CD14-positive monocyte (primary cell): ENCODE measurements around the gene LAGE3. TPM values are rescaled to one million over a fixed set of nuclear protein-coding genes. Genes with fewer than 3 reads are reported as not detected.

Source experiments
- DNase-seq, 3 donors: peaks; one replicate each; pipeline ENCODE4 v3.0.0-alpha.2; 2011 to 2022
- H2AFZ ChIP-seq: 2 replicates; pipeline ENCODE4 v1.6.0; 2012; ENCODE audit warnings: mild to moderate bottlenecking, low read depth, low read length, inconsistent platforms; ENCODE audit not compliant: insufficient read depth, poor library complexity, severe bottlenecking
- H3K27ac ChIP-seq, 2 donors: 1 replicate in 1 of 2; 2 replicates in 1 of 2; pipeline ENCODE4 v1.5.1; 2012 to 2013; ENCODE audit warnings: low read length in 2 of 2, control low read depth in 1 of 2, inconsistent platforms in 1 of 2, low read depth in 1 of 2, mild to moderate bottlenecking in 1 of 2
- H3K27me3 ChIP-seq, 2 donors: one replicate each; pipeline versions ENCODE4 v1.6.0 to v1.6.1; 2011 to 2013; ENCODE audit warnings: low read length in 2 of 2; ENCODE audit not compliant: control insufficient read depth in 2 of 2, insufficient read depth in 2 of 2
- H3K36me3 ChIP-seq, 2 donors: replicated peaks in 1 of 2; 1 replicate in 1 of 2; 2 replicates in 1 of 2; pipeline versions ENCODE4 v1.5.1 to v1.6.1; 2012 to 2013; ENCODE audit warnings: low read length in 2 of 2, control low read depth in 1 of 2, inconsistent platforms in 1 of 2, mild to moderate bottlenecking in 1 of 2; ENCODE audit not compliant: insufficient read depth in 2 of 2, control insufficient read depth in 1 of 2
- H3K4me1 ChIP-seq, 2 donors: 1 replicate in 1 of 2; 2 replicates in 1 of 2; pipeline versions ENCODE4 v1.5.1 to v1.6.1; 2012 to 2013; ENCODE audit warnings: low read length in 2 of 2, control low read depth in 1 of 2, inconsistent platforms in 1 of 2, mild to moderate bottlenecking in 1 of 2, moderate library complexity in 1 of 2; ENCODE audit not compliant: insufficient read depth in 2 of 2, control insufficient read depth in 1 of 2
- H3K4me2 ChIP-seq: replicated peaks from 2 replicates; pipeline ENCODE3; 2012; ENCODE audit warnings: low read length, moderate library complexity, mild to moderate bottlenecking; ENCODE audit not compliant: poor library complexity, severe bottlenecking; ENCODE audit errors: extremely low read depth
- H3K4me3 ChIP-seq, 3 experiments: fragments of 200-600 bp in 1 of 3; sonication (generic) in 1 of 3; replicated peaks in 1 of 3; 1 replicate in 2 of 3; 2 replicates in 1 of 3; pipeline ENCODE4 v1.5.1; 2011 to 2013; ENCODE audit warnings: low read length in 3 of 3, mild to moderate bottlenecking in 3 of 3, control low read depth in 2 of 3, low read depth in 2 of 3, inconsistent platforms in 1 of 3, moderate library complexity in 1 of 3
- H3K79me2 ChIP-seq: 2 replicates; pipeline ENCODE4 v1.6.0; 2012; ENCODE audit warnings: mild to moderate bottlenecking, control low read depth, inconsistent platforms, low read length, moderate library complexity; ENCODE audit not compliant: insufficient read depth
- H3K9ac ChIP-seq: 2 replicates; pipeline ENCODE4 v1.6.0; 2017; ENCODE audit warnings: low read length, mild to moderate bottlenecking; ENCODE audit not compliant: insufficient read depth, poor library complexity, severe bottlenecking
- H3K9me3 ChIP-seq, 2 donors: replicated peaks in 1 of 2; 1 replicate in 1 of 2; 2 replicates in 1 of 2; pipeline versions ENCODE4 v1.5.1 to v1.6.1; 2012 to 2013; ENCODE audit warnings: low read length in 2 of 2, control low read depth in 1 of 2; ENCODE audit not compliant: control insufficient read depth in 1 of 2, insufficient read depth in 1 of 2
- H4K20me1 ChIP-seq: 2 replicates; pipeline ENCODE4 v1.6.0; 2012; ENCODE audit warnings: mild to moderate bottlenecking, low read length, control low read depth, moderate library complexity; ENCODE audit not compliant: insufficient read depth
- H3K27ac Mint-ChIP-seq, 7 donors: one replicate each; pipeline ENCODE4 v1.8.0; 2020; ENCODE audit warnings: mild to moderate bottlenecking in 7 of 7, mixed read lengths in 7 of 7, moderate library complexity in 6 of 7, inconsistent platforms in 2 of 7
- H3K27me3 Mint-ChIP-seq, 3 donors: one replicate each; pipeline ENCODE4 v1.8.0; 2021 to 2022; ENCODE audit warnings: low read depth in 3 of 3, mild to moderate bottlenecking in 3 of 3, mixed read lengths in 3 of 3, moderate library complexity in 3 of 3, inconsistent platforms in 1 of 3
- H3K36me3 Mint-ChIP-seq, 2 donors: one replicate each; pipeline ENCODE4 v1.8.0; 2020; ENCODE audit warnings: mixed read lengths in 2 of 2, inconsistent platforms in 1 of 2, mild to moderate bottlenecking in 1 of 2
- H3K4me1 Mint-ChIP-seq: one replicate; pipeline ENCODE4 v1.8.0; 2020; ENCODE audit warnings: mild to moderate bottlenecking, mixed read lengths
- H3K4me3 Mint-ChIP-seq, 2 donors: one replicate each; pipeline ENCODE4 v1.8.0; 2020; ENCODE audit warnings: mild to moderate bottlenecking in 2 of 2, mixed read lengths in 2 of 2, moderate library complexity in 1 of 2
- H3K9me3 Mint-ChIP-seq, 7 donors: one replicate each; pipeline ENCODE4 v1.8.0; 2020 to 2022; ENCODE audit warnings: mixed read lengths in 7 of 7, mild to moderate bottlenecking in 6 of 7, moderate library complexity in 6 of 7, inconsistent platforms in 2 of 7
- WGBS: methylation state at CpG from one replicate; pipeline ENCODE4 v1.1.5; 2013; ENCODE audit warnings: missing lambda C conversion rate; ENCODE audit not compliant: insufficient coverage; 5-methylcytosine and 5-hydroxymethylcytosine counted together
- intact Hi-C, 2 donors: fragments of 100-400 bp; cut with micrococcal nuclease; formaldehyde crosslinking; loops; one replicate each; pipeline versions ENCODE4 v1.15.0 to v1.15.1; 2023
- polyA plus RNA-seq, 3 donors: library from polyadenylated mRNA; depleted of rRNA in 1 of 3; unstranded in 2 of 3; stranded (reverse) in 1 of 3; fragments of 300-500 nt in 2 of 3; fragments of >200 nt in 1 of 3; fragmentation: Illumina TruSeq in 2 of 3; gene quantifications; 1 replicate in 2 of 3; 2 replicates in 1 of 3; pipeline ENCODE4 v1.2.3, GENCODE V29; 2012 to 2021
- TF ChIP-seq, protein P1 (sequence below): fragments of 200-600 bp; IDR thresholded peaks from one replicate; pipeline ENCODE4 v1.8.0; 2022; ENCODE audit warnings: antibody characterized with exemption, mild to moderate bottlenecking

Gene LAGE3
- polyA plus RNA-seq, 3 donors, result 12.4 to 30.9 (median 18.6) TPM

DNA sequence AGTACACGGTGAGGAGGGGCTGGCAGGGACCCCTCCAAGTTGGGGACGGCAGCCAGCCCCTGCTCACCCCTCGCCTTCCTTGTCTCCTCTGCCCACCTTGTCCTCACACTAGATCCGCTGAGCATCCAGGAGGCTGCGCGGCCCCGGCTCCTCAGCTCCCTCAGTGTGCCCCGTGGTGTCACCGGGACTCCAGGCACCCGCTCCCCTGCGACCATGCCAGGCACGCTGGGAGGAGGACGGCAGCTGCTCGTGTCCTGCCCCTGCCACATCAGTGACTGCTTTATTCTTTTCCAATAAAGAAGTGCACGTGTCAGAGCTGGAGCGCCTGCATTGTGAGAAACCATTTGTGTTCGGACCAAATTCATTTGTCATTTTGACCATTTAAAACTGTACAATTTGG is 28.8 kb downstream of the LAGE3 start:
- Histone ChIP-seq H4K20me1 (peaks cover 2% of the 10 kb centered on the region), H3K9ac (no peak overlapping the region), H3K79me2 (peaks cover 1% of the 10 kb centered on the region), H3K9me3 (no peaks in the 10 kb centered on the region), H3K36me3 (peaks cover 40 to 45% of the 10 kb centered on the region in 2 donors), H3K4me1 (peaks cover under 1 to 3% of the 10 kb centered on the region in 2 donors), H3K27me3 (no peaks in the 10 kb centered on the region), H2AFZ (no peak overlapping the region), H3K27ac (no peak overlapping the region), H3K4me2 (no peak overlapping the region), H3K4me3 (no peak overlapping the region)
- H3K27me3 Mint-ChIP-seq, result peaks cover 0 to 16% (median 0%) of the 10 kb centered on the region in 3 donors
- intact Hi-C loops, result no loop called here
- H3K9me3 Mint-ChIP-seq, result peaks cover 0 to 4% (median 0%) of the 10 kb centered on the region in 7 donors
- H3K27ac Mint-ChIP-seq, result no peak overlapping the region
- no peak overlapping the region for H3K4me3 Mint-ChIP-seq
- peaks cover 6% of the 10 kb centered on the region for H3K4me1 Mint-ChIP-seq
- H3K36me3 Mint-ChIP-seq, result peaks cover 54 to 67% of the 10 kb centered on the region in 2 donors
- 100% methylated on average over 4 of the region's 17 CpGs for WGBS
- no peak for DNase-seq
- TF ChIP-seq, protein P1, sequence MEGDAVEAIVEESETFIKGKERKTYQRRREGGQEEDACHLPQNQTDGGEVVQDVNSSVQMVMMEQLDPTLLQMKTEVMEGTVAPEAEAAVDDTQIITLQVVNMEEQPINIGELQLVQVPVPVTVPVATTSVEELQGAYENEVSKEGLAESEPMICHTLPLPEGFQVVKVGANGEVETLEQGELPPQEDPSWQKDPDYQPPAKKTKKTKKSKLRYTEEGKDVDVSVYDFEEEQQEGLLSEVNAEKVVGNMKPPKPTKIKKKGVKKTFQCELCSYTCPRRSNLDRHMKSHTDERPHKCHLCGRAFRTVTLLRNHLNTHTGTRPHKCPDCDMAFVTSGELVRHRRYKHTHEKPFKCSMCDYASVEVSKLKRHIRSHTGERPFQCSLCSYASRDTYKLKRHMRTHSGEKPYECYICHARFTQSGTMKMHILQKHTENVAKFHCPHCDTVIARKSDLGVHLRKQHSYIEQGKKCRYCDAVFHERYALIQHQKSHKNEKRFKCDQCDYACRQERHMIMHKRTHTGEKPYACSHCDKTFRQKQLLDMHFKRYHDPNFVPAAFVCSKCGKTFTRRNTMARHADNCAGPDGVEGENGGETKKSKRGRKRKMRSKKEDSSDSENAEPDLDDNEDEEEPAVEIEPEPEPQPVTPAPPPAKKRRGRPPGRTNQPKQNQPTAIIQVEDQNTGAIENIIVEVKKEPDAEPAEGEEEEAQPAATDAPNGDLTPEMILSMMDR, result no peak

DNA sequence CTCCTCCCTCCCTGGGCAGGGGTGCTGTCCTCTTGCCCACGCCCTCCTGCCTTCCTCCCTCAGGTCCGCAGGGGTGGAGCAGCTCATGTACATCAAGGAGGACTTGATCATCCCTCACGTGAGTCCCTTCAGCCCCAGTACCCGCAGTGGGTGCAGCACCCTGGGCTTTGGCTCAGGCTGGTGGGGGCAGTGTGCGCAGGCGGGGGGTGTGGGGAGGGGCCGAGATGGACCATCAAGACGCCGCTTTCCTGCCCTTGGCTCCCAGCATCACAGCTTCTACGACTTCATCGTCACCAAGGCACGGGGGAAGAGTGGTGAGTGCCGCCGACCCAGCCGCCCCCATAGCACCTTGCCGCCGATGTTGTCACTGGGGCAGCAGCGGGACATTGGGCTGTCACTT is 29.5 kb downstream of the LAGE3 start:
- Histone ChIP-seq H3K27ac (no peak overlapping the region), H3K36me3 (peaks cover 40 to 45% of the 10 kb centered on the region in 2 donors), H3K4me1 (peaks cover 7 to 10% of the 10 kb centered on the region in 2 donors), H3K9ac (no peak overlapping the region), H4K20me1 (peaks cover 9% of the 10 kb centered on the region), H3K4me3 (no peak overlapping the region), H3K9me3 (no peaks in the 10 kb centered on the region), H3K4me2 (no peak overlapping the region), H2AFZ (no peak overlapping the region), H3K79me2 (peaks cover 8% of the 10 kb centered on the region), H3K27me3 (no peaks in the 10 kb centered on the region)
- WGBS, result 100% methylated on average over 6 of the region's 18 CpGs
- intact Hi-C loops, result no loop called here
- Mint-ChIP-seq H3K4me1 (peaks cover 6% of the 10 kb centered on the region), H3K36me3 (peaks cover 53 to 65% of the 10 kb centered on the region in 2 donors), H3K4me3 (no peak overlapping the region), H3K9me3 (peaks cover 0 to 2% (median 0%) of the 10 kb centered on the region in 7 donors), H3K27ac (no peak overlapping the region), H3K27me3 (peaks cover 0 to 15% (median 0%) of the 10 kb centered on the region in 3 donors)
- DNase-seq, result no peak
- TF ChIP-seq, protein P1, result no peak
